GM18873 (cell line): ENCODE results near the gene HDLBP.

Experiments used
- ATAC-seq: cut with Tn5 transposase; IDR thresholded peaks from one replicate; pipeline ENCODE4 v1.9.1; 2021; ENCODE audit warnings: mild to moderate bottlenecking, moderate library complexity, moderate number of reproducible peaks; ENCODE audit not compliant: unreplicated experiment, low FRiP score

HDLBP gene

DNA sequence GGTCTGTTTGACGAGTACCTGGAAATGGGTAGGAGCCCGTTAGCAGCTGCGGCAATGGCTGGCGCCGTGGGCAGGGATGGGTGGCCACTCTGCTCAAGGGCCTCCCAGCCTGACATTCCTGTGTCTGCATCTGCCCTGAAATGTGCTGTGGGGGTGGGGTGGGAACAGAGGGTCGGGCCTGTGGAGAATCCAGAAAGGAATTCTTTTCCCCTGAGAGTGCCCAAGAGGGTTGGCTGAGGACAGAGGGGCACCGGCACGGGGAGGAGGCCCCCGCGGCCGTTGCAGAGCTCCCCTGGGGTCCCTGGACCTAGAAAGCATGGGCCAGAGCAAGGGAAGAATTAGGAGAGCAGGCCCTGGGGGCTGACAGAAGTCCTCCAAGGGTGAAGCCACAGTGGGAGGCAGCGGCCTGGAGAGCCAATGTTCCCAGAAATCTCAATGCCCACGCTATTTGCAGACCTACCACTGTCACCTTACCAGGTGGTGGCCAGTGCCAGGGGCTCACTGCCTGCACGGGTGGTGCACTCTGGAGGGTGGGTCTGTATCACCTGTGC is 99.2 kb downstream of the HDLBP start:
- no peak for ATAC-seq

DNA sequence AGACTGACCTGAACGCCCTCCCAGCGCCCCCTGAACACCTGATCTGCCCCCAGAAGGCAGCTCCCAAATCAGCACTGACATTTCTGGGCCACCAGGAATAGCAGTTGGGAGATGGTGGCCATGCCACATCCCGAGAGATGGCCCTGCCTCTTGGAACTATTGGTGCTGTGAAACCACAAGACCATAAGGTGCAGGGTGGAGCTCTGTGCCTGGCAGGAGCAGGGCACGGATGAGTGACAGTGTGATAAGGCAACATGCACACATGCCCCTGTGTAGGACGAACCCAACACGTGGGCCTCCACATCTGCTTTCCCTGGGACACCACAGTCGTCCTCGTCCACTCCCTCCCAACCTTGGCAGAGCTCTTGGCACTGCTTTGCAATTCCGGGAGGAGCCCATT is 100.1 kb downstream of the HDLBP start:
- no peak for ATAC-seq

DNA sequence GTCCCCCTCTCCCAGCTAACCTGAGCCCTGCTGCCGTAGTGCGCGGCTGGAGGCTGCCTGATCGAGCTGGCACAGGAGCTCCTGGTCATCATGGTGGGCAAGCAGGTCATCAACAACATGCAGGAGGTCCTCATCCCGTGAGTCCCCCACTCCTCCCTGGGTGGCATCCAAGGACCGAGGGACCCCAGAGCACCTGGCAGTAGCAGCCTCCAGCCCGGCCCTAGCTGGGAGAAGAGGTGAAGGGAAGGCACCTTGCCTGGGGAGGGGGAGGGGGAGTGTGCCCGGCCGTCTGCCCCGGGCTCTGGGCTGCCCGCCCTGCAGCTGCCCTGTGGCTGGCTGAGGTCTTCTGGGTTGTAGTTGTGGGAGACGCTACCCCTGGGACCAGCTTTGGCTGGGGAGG is 100.7 kb downstream of the HDLBP start:
- no peak for ATAC-seq

DNA sequence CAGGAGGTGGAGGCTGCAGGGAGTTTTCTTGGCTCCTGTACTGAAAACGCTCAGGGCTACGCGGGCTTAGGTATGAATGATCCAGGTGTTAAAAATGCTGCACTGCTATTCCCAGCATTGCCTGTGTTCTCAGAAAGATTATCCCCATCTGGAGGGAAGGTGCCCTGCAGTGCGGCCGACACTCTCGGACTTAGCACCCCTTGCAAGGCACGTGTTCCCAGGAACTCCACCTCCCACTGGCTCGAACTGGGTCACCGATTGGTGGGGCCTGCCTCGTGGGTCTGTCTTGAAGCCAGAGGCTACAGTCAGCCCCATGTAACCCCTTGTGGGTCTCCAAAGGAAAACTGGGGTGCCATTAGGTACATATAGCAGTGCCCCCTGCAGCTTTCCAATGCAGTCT is 101.3 kb downstream of the HDLBP start:
- no peak for ATAC-seq

- ATAC-seq, result no peak
Measured at GRCh38 chr2:241213567-241213966, 101.9 kb downstream of the HDLBP start.

DNA sequence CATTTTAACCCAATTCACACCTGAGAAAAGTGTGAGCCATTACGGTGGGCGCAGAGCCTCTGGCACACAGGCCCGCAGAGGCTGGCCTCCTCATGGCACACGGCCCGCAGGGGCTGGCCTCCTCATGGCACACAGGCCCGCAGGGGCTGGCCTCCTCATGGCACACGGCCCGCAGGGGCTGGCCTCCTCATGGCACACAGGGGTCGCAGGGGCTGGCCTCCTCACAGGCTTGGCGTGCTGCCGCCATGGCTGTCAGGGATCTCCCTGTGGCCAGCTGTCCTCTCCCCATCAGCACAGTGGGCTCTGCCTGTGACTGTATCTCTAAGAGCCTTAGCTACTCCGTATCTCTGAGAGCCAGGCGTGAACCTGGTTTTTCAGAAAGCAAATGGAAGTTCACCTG is 102.4 kb downstream of the HDLBP start:
- ATAC-seq, result no peak

DNA sequence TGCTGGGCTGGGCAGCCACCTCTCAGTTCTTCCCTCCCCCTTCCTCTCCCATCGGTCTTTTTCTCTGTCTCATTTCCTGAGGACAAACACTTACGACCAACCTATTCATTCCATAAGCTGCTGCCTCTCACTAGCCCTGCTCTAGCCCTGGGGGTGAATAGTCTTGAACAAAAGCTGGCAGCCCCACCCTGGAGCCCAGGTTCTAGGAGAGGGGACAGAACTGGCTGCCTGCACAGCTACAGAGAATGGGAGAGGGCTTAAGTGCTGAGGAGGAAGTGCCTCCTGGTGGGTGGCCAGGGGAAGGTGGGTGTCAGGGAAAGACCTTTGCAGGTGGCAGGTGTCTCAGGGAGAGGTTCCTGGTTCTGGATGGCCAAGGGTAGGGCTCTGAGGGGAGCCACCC is 104.2 kb downstream of the HDLBP start:
- no peak for ATAC-seq

DNA sequence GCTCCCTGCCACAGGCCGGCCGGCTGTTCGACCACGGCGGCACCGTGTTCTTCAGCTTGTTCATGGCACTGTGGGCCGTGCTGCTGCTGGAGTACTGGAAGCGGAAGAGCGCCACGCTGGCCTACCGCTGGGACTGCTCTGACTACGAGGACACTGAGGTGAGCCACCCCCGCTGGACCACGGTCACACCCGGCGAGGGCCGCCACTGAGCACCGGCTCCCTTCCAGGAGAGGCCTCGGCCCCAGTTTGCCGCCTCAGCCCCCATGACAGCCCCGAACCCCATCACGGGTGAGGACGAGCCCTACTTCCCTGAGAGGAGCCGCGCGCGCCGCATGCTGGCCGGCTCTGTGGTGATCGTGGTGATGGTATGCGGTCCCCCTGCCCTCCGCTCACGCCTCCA is 106.2 kb downstream of the HDLBP start:
- no peak for ATAC-seq

DNA sequence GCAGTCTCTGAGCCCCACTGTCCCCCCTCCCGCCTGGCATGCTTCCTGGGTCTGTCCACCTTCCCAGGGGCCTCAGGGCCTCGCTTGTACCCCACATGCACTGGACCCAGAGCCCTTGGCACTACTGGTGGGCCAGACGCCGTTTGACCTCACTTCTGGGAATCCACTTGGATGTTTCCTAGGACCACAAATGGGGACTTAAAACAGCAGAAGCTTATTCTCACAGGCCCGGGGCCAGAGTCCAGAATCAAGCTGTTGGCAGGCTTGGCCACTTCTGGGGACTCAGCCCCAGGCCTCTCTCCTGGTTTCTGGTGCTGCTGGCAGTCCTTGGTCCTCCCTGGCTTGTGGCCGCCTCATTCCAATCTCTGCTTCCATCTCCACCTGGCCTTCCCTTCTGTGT is 107.4 kb downstream of the HDLBP start:
- no peak for ATAC-seq

DNA sequence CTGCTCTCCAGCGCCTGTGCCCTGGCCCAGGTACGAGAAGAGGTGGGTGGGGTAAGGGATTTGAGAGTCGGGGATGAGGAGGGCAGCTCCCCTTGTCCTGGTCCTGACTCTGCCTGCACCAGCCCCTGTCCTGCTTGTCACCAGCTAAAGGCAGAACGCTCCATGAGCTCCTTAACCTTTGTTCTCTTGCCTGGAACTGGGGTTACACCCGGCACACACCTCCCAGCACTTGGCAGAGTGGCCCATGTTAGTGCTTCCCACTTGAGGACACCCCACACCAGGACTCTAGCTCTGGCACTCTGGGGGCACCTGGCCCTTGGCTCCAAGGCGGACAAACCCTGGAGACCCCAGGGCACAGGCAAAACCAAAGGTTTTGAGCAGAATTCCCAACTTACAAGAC is 107.8 kb downstream of the HDLBP start:
- ATAC-seq, result no peak

- no peak for ATAC-seq
Measured at GRCh38 chr2:241207151-241207550, 108.3 kb downstream of the HDLBP start.

DNA sequence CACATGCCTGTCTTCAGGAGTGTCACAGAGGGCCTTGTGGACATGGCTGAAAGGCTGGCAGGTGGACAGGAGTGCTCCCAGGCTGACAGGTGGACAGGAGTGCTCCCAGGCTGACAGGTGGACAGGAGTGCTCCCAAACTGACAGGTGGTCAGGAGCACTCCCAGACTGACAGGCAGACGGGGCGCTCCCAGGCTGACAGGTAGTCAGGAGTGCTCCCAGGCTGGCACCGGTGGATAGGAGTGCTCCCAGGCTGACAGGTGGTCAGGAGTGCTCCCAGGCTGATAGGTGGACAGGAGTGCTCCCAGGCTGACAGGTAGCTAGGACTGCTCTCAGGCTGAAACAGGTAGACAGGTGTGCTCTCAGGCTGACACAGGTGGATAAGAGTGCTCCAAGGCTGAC is 110.4 kb downstream of the HDLBP start:
- no peak for ATAC-seq

DNA sequence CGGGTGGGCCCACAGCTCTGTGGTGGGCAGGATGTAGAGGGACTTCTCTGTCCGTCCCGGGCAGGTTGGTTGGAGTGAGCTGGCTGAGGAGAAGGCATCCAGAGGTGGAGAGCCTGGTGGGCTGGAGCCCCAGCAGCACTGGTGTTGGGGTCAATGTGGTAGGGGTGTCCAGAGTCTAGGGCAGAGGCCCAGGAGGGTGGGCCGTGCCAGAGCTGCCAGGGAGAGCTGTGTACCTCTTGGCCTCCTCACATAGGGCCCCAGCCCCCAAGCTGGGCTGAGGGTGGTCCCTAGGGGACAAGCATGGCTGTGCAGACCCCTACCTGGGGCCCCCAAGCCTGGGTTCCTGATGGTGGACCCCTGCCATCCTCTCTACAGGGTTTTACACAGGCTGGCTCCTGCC is 111.0 kb downstream of the HDLBP start:
- ATAC-seq, result no peak

DNA sequence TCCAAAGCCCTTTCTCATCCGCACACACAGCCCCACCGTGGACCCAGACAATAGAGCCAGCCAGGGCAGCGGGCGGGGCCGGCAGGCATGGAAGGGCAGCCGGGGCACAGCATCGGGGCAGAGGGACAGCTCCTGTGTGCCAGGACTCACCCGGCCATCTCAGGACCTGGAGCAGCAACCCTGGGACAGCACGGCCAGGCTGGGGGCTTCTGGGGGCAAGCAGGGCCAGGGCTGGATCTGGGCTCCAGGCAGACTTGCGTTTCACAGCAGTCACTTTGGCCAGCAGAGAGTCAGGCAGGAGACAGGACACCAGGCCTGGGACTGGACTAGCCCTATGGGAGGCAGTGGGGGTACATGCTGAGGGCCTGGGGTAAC is 111.5 kb downstream of the HDLBP start:
- ATAC-seq, result no peak

- ATAC-seq, result no peak
Measured at GRCh38 chr2:241203218-241204009, 112.1 kb downstream of the HDLBP start.

DNA sequence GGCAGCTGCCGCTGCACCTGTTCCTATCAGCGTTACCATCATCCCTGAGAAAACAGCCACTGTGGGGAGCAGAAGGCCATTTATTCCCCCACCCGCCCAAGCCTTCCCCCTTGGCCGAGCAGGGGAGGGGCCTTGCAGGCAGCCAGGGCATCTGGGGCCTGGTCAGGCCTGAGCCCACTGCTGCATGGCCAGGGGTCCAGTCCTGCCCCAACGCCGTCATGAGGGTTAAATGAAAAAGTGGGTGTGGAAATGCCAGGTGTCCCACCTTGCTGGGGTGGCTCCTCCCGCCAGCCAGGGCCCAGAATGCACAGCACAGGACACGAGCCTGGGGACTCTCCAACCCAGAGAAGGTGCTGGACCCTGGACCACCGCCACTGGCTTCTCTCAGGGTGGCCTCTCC is 112.8 kb downstream of the HDLBP start:
- no peak for ATAC-seq

DNA sequence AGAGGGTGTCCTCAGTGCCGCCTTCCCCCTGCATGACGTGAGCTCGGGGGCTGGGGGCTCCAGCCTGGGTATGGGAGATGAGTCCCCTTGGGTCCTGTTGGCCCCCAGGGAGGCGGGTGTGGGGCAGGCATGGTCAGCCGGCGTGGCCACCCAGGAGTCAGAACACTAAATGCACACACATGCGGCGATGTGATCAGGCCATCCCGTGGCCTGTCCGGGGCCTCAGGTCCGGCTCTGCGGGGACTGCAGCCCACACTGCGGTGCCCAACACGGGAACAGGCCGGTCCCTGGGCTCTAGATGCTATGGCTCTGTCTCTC is 113.2 kb downstream of the HDLBP start:
- no peak for ATAC-seq

DNA sequence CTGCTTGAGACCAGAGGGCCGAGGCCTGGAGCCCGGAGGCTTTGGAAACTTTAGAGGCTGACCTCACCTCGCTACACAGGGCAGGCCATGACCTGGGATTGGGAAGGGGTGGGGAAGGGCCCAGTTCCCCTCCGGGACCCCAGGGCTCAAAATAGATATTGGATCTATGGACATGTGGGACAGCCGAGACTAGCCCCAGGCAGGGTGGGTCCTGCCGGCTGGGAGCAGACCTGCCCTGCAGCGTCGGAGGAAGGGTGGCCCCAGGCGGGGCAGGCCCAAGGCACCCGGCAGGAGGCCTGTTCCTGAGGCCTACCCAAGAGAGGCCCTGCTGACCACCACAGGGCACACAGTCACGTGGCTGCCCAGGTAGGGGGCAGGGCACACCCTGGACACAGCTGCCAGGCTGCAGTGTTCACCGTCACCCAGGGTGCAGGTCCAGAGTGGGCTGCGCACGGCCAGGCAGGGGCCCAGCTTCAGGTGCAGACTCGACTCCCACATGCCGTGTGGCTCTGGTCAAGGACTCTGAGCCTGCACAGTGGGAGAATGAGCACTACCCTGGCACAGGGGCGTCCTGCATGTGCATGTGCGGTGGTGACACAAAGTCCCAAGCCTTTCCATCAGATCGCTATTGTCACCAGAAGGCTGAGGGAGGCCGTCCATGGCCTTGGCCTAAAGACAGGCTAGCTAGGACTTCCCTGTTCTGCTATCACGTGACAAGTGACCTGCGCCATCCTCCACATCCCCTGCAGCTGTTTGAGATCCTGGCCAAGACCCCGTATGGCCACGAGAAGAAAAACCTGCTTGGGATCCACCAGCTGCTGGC is 113.8 kb downstream of the HDLBP start:
- ATAC-seq, result no peak

DNA sequence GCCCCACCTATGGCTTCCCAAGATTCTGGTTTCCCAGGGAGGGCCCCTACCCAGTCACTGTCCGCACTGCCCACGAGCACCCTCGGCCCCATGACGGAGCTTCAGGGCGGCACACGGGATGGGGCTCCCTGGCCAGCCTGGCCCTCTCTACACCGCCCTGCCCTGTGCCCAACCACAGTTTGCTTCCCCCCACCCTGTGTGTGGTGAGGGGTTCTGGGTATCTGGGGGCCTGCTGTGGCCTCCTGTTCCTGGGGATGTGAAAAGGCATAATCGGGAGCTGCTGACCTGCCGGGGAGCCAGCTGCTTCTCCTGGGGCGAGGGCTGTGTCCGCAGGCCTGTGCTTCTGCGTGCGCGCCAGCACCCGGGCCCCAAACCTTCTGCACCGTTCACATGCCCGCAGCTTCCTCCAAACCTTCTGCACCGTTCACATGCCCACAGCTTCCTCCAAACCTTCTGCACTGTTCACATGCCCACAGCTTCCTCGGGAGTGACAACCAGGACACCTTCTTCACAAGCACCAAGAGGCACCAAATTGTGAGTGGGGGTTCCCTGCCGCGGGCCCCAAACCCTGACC is 114.6 kb downstream of the HDLBP start:
- no peak for ATAC-seq

DNA sequence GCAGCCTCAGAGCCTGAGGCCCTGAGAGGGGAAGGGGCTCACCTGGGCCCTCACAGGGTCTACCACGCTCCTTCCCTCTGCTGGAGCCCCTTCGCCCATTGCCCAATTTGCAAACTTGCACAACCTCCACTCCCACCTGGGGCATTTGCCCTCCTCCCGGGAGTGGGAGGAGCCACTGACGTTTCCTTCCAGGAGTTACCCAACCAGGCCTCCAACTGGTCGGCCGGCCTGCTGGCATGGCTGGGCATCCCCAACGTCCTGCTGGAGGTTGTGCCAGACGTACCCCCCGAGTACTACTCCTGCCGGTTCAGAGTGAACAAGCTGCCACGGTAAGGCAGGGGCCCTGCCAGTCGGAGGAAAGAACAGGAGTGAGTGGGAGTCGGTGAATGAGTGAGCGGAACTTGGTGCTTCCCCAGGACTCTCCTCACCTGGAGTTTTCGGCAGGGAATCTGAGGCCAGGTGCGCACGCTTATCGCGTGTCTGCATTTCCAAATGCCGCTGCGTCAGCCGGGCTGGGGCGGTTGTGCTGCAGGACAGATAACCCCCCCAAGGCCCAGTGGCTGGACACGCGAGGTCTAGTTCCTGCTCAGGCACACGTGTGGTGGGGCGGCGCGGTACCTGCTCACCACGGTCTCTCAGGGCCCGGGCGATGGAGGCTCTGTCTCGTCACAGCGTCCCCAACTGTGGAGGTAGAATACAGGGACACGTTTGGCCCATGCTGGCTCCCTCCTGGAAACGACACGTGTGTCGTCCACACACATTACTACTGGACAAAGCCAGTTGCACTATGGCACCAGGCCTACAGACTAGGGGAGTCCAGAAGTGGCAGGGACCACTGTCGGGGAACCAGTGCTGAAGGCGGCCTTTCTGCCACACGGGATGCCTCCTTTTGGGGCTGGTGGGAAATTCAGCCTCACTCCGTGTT is 115.3 kb downstream of the HDLBP start:
- no peak for ATAC-seq
